GM12878 (cell line): ENCODE results near the gene CCSER2. TPM values are rescaled to one million over a fixed set of nuclear protein-coding genes. Genes with fewer than 3 reads are reported as not detected.

ENCODE experiments used
- ATAC-seq: fragments of 200-7000 bp; cut with Tn5 transposase; 3 replicates; pipeline ENCODE4 v1.9.1; 2020; ENCODE audit warnings: mild to moderate bottlenecking, moderate library complexity
- BruUV-seq: library from RNA; stranded (reverse); fragments of 400-500 nt; replicated peaks from 2 replicates; lab custom pipeline; 2021; lab: Mats Ljungman, UMichigan
- CTCF ChIA-PET: fragments of 300-600 bp; sonication (Branson Sonifier 250); formaldehyde crosslinking; extraction: SDS; loops from one replicate; lab custom pipeline; 2021; ENCODE audit warnings: inconsistent platforms; lab: Yijun Ruan, JAX
- POLR2A ChIA-PET: fragments of 350-600 bp; formaldehyde crosslinking; extraction: SDS; loops from one replicate; lab custom pipeline; 2021; ENCODE audit warnings: inconsistent platforms; lab: Charles Lee
- RAD21 ChIA-PET: fragments of 300-600 bp; sonication (Branson Sonifier 250); formaldehyde crosslinking; loops from one replicate; lab custom pipeline; 2023; ENCODE audit warnings: antibody characterized with exemption; ENCODE audit not compliant: unreplicated experiment; lab: Charles Lee
- SMC1A ChIA-PET: fragments of 300-600 bp; sonication (Branson Sonifier 250); formaldehyde crosslinking; loops from one replicate; lab custom pipeline; 2023; ENCODE audit not compliant: unreplicated experiment, uncharacterized antibody; lab: Charles Lee
- DNase-seq: peaks from one replicate; pipeline ENCODE4 v3.0.0-alpha.2; 2011; ENCODE audit warnings: low read depth, low spot score
- FAIRE-seq: peaks from 3 replicates; lab custom pipeline; 2011; peaks lifted over from hg19 to GRCh38; lab: Jason Lieb, UNC
- H2AFZ ChIP-seq: 2 replicates; pipeline ENCODE4 v1.6.0; 2011; ENCODE audit warnings: low read depth, low read length, control low read depth; ENCODE audit not compliant: control insufficient read depth
- H3K27ac ChIP-seq: 2 replicates; pipeline ENCODE4 v1.5.1; 2011; ENCODE audit warnings: control low read depth; ENCODE audit not compliant: control insufficient read depth, insufficient read depth
- H3K27me3 ChIP-seq, 2 experiments: replicated peaks in 1 of 2; 2 replicates each; pipeline versions ENCODE4 v1.6.0 to v1.6.1; 2011; ENCODE audit warnings: low read length in 1 of 2; ENCODE audit not compliant: control insufficient read depth in 2 of 2, insufficient read depth in 2 of 2
- H3K36me3 ChIP-seq, 2 experiments: 2 replicates each; pipeline ENCODE4 v1.5.1; 2011; ENCODE audit warnings: low read length in 1 of 2; ENCODE audit not compliant: control insufficient read depth in 2 of 2, insufficient read depth in 2 of 2
- H3K4me1 ChIP-seq: 2 replicates; pipeline ENCODE4 v1.6.1; 2011; ENCODE audit warnings: mild to moderate bottlenecking, low read length, moderate library complexity, mixed read lengths; ENCODE audit not compliant: control insufficient read depth, insufficient read depth
- H3K4me2 ChIP-seq: 2 replicates; pipeline ENCODE4 v1.6.0; 2011; ENCODE audit warnings: control low read depth; ENCODE audit not compliant: control insufficient read depth, insufficient read depth
- H3K4me3 ChIP-seq: fragments of 200-600 bp; sonication (generic); 2 replicates; pipeline ENCODE4 v1.5.1; 2016
- H3K79me2 ChIP-seq: 2 replicates; pipeline ENCODE4 v1.6.0; 2011; ENCODE audit warnings: low read length; ENCODE audit not compliant: control insufficient read depth, insufficient read depth
- H3K9ac ChIP-seq: 2 replicates; pipeline ENCODE4 v1.8.0; 2011; ENCODE audit warnings: low read length, control low read depth, mixed read lengths; ENCODE audit not compliant: control insufficient read depth, insufficient read depth
- H3K9me3 ChIP-seq: replicated peaks from 3 replicates; pipeline ENCODE4 v1.5.1; 2011; ENCODE audit warnings: mild to moderate bottlenecking, low read length; ENCODE audit not compliant: control insufficient read depth, insufficient read depth
- H4K20me1 ChIP-seq: 2 replicates; pipeline ENCODE4 v1.6.0; 2011; ENCODE audit not compliant: control insufficient read depth, insufficient read depth
- CBFB ChIP-seq: IDR thresholded peaks from 2 replicates; pipeline ENCODE4 v1.6.1; 2016; ENCODE audit warnings: antibody characterized with exemption, low read depth
- CHD2 ChIP-seq: IDR thresholded peaks from 2 replicates; pipeline ENCODE4 v1.6.1; 2011; ENCODE audit warnings: low read depth, low read length, improper control_type of control experiment, borderline replicate concordance
- ETV6 ChIP-seq, 2 experiments: fragments of 450-650 bp in 1 of 2; IDR thresholded peaks in 1 of 2; conservative IDR thresholded peaks in 1 of 2; 2 replicates each; pipeline ENCODE4 v1.6.1; 2014; ENCODE audit warnings: antibody characterized with exemption in 1 of 2, borderline replicate concordance in 1 of 2, low read depth in 1 of 2, mild to moderate bottlenecking in 1 of 2, moderate library complexity in 1 of 2
- GATAD2B ChIP-seq: fragments of 450-650 bp; conservative IDR thresholded peaks from 2 replicates; pipeline ENCODE4 v1.6.1; 2017; ENCODE audit warnings: low read depth, mild to moderate bottlenecking, moderate library complexity
- HCFC1 ChIP-seq: fragments of 150-350 bp; IDR thresholded peaks from 2 replicates; pipeline ENCODE4 v1.6.1; 2014; ENCODE audit warnings: low read length
- SPI1 ChIP-seq: IDR thresholded peaks from 2 replicates; pipeline ENCODE4 v1.6.1; 2011; ENCODE audit warnings: low read depth, mild to moderate bottlenecking, low read length, moderate library complexity, borderline replicate concordance; ENCODE audit not compliant: insufficient read depth
- STAT3 ChIP-seq: IDR thresholded peaks from 2 replicates; pipeline ENCODE4 v1.6.1; 2011; ENCODE audit warnings: low read depth, low read length, improper control_type of control experiment
- WGBS: methylation state at CpG from one replicate; pipeline ENCODE4 v1.1.6; 2016; ENCODE audit warnings: low lambda C conversion rate; ENCODE audit not compliant: insufficient replicate concordance, insufficient coverage; ENCODE audit errors: missing lambda C conversion rate; 5-methylcytosine and 5-hydroxymethylcytosine counted together
- in situ Hi-C: fragments of 300-500 bp; cut with MboI; formaldehyde crosslinking; loops from 9 replicates; pipeline ENCODE4 v1.14.3; 2018; ENCODE audit warnings: mixed read lengths
- intact Hi-C: fragments of 100-400 bp; cut with micrococcal nuclease; formaldehyde crosslinking; loops from one replicate; pipeline ENCODE4 v1.14.2; 2022; ENCODE audit not compliant: unreplicated experiment
- polyA plus RNA-seq, 11 experiments: library from polyadenylated mRNA; depleted of rRNA in 4 of 11; unstranded in 6 of 11; stranded (reverse) in 5 of 11; fragments of >200 nt; fragmentation: Nextera tagmentation in 4 of 11; fragmentation: Illumina TruSeq in 1 of 11; extraction: Ambion mirVana in 4 of 11; extraction: Trizol in 1 of 11; gene quantifications; 1 replicate in 1 of 11; 2 replicates in 10 of 11; pipeline versions ENCODE4 v1.2.1 to v1.2.3, GENCODE V29; 2011 to 2016; ENCODE audit warnings: inconsistent platforms in 2 of 11, missing spikeins in 2 of 11, low read depth in 1 of 11
- total RNA-seq, 4 experiments: library from RNA; depleted of rRNA in 3 of 4; stranded (reverse); fragments of >200 nt in 3 of 4; fragmentation: Illumina TruSeq in 1 of 4; extraction: Trizol in 1 of 4; gene quantifications; 2 replicates each; pipeline versions ENCODE4 v1.2.1 to v1.2.3, GENCODE V29; 2013 to 2021
- TF ChIP-seq, protein P1 (sequence below): fragments of 450-650 bp; IDR thresholded peaks from 2 replicates; pipeline ENCODE4 v1.6.1; 2017; ENCODE audit warnings: mild to moderate bottlenecking, moderate library complexity

Gene CCSER2
- total and polyA plus RNA-seq, 10 of the 15 experiments (the other 5 are each of a cell fraction or from before 2014, with no cell fraction given): 4.7 to 18.8 (median 13.2) TPM

- TF ChIP-seq ETV6 (conservative IDR thresholded peaks at IDR 0.05 in 1 of 2, IDR thresholded peaks at IDR 0.05 in 1 of 2; ENCODE audit: borderline replicate concordance in 1 of 2, low read depth in 1 of 2) (no peak), CBFB (no peak), SPI1 (no peak), GATAD2B (no peak)
- TF ChIP-seq, protein P1, sequence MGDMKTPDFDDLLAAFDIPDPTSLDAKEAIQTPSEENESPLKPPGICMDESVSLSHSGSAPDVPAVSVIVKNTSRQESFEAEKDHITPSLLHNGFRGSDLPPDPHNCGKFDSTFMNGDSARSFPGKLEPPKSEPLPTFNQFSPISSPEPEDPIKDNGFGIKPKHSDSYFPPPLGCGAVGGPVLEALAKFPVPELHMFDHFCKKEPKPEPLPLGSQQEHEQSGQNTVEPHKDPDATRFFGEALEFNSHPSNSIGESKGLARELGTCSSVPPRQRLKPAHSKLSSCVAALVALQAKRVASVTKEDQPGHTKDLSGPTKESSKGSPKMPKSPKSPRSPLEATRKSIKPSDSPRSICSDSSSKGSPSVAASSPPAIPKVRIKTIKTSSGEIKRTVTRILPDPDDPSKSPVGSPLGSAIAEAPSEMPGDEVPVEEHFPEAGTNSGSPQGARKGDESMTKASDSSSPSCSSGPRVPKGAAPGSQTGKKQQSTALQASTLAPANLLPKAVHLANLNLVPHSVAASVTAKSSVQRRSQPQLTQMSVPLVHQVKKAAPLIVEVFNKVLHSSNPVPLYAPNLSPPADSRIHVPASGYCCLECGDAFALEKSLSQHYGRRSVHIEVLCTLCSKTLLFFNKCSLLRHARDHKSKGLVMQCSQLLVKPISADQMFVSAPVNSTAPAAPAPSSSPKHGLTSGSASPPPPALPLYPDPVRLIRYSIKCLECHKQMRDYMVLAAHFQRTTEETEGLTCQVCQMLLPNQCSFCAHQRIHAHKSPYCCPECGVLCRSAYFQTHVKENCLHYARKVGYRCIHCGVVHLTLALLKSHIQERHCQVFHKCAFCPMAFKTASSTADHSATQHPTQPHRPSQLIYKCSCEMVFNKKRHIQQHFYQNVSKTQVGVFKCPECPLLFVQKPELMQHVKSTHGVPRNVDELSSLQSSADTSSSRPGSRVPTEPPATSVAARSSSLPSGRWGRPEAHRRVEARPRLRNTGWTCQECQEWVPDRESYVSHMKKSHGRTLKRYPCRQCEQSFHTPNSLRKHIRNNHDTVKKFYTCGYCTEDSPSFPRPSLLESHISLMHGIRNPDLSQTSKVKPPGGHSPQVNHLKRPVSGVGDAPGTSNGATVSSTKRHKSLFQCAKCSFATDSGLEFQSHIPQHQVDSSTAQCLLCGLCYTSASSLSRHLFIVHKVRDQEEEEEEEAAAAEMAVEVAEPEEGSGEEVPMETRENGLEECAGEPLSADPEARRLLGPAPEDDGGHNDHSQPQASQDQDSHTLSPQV: no peak
Observed at GRCh38 chr10:84452003-84452402, 123.6 kb downstream of the CCSER2 start (continued).

DNA sequence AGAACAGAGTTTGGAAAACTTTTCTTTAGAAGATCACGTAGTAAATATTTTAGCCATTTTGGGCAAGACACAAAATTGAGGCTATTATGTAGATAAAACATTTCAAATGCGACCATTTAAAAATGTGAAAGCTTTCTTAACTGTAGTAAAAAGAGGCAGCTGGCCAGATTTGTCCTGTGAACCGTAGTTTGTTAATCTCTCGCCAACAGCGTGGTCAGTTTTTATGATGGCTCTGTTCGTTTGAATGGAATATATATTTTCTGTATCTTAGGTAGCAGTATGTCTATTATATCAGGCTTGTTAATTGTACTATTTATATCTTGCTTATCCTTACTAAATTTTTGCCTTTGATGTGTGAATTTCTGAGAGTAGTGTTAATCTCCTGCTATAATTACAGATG lies 124.9 kb downstream of the CCSER2 start:
- no peak overlapping the region for H3K9ac ChIP-seq
- 97% methylated on average over 6 of the region's 6 CpGs for WGBS
- BruUV-seq: no TSS peak
- H3K4me1 ChIP-seq: no peaks in the 10 kb centered on the region
- POLR2A ChIA-PET: no interaction called here
- no peak for FAIRE-seq
- no peaks in the 10 kb centered on the region for H3K79me2 ChIP-seq
- DNase-seq: no peak
- SMC1A ChIA-PET: interaction anchor here (1.1 kb wide), 1 partner anchor 17 kb away, joined by 3 read pairs; no protein-coding TSS in a partner anchor
- no peak overlapping the region for H3K27ac ChIP-seq
- no peaks in the 10 kb centered on the region for H3K36me3 ChIP-seq
- CTCF ChIA-PET: interaction anchor here (3.8 kb wide), 1 partner anchor 23 kb away, joined by 14 read pairs; no protein-coding TSS in a partner anchor
- H3K4me2 ChIP-seq: no peak overlapping the region
- ATAC-seq: no peak
- no peak for TF ChIP-seq STAT3
- no peak for TF ChIP-seq HCFC1
- no peak for TF ChIP-seq CHD2
- TF ChIP-seq, all 136 proteins: peak for 0
- in situ Hi-C loops (no loop called here), intact Hi-C loops (loop anchor here (5.0 kb wide), 1 partner anchor 51 kb away; no protein-coding TSS in a partner anchor)
- Histone ChIP-seq H3K9me3 (no peaks in the 10 kb centered on the region), H3K4me3 (no peak overlapping the region), H2AFZ (no peak overlapping the region), H4K20me1 (no peaks in the 10 kb centered on the region), H3K27me3 (no peaks in the 10 kb centered on the region)
- RAD21 ChIA-PET: no interaction called here
